ENCODE data around the gene SPINT1.

Gene SPINT1

GRCh38 chr15:40900256-40901052 is 56.6 kb downstream of the SPINT1 start:
- H3K4me2 ChIP-seq (ENCODE audit: low read length) = no peak overlapping the region
- H3K9me3 ChIP-seq (ENCODE audit: control insufficient read depth, low read length) = no peaks in the 10 kb centered on the region
- no peak for TF ChIP-seq CTCF (IDR thresholded peaks at IDR 0.05)
- H2AFZ ChIP-seq = no peak overlapping the region
- no peaks in the 10 kb centered on the region for H3K4me1 ChIP-seq
- no peaks in the 10 kb centered on the region for H3K36me3 ChIP-seq (ENCODE audit: control insufficient read depth, insufficient read depth, low read length)
- no peak overlapping the region for H3K4me3 ChIP-seq (ENCODE audit: low read depth, low read length)
- H3K9ac ChIP-seq = no peak overlapping the region
- no peaks in the 10 kb centered on the region for H3K79me2 ChIP-seq
- H3K27ac ChIP-seq = no peak overlapping the region
- H3K27me3 ChIP-seq (ENCODE audit: control insufficient read depth, insufficient read depth, low read length) = no peaks in the 10 kb centered on the region

GRCh38 chr15:40901053-40901443 is 57.2 kb downstream of the SPINT1 start:
- no peaks in the 10 kb centered on the region for H3K27me3 ChIP-seq (ENCODE audit: control insufficient read depth, insufficient read depth, low read length)
- no peaks in the 10 kb centered on the region for H3K36me3 ChIP-seq (ENCODE audit: control insufficient read depth, insufficient read depth, low read length)
- H3K79me2 ChIP-seq = no peaks in the 10 kb centered on the region
- H3K4me3 ChIP-seq (ENCODE audit: low read depth, low read length) = no peak overlapping the region
- no peak overlapping the region for H2AFZ ChIP-seq
- H3K9ac ChIP-seq = no peak overlapping the region
- no peaks in the 10 kb centered on the region for H3K9me3 ChIP-seq (ENCODE audit: control insufficient read depth, low read length)
- H3K4me2 ChIP-seq (ENCODE audit: low read length) = no peak overlapping the region
- H3K4me1 ChIP-seq = no peaks in the 10 kb centered on the region
- H3K27ac ChIP-seq = no peak overlapping the region
- no peak for TF ChIP-seq CTCF (IDR thresholded peaks at IDR 0.05)

GRCh38 chr15:40902605-40903561 is 59.0 kb downstream of the SPINT1 start:
- no peaks in the 10 kb centered on the region for H3K36me3 ChIP-seq (ENCODE audit: control insufficient read depth, insufficient read depth, low read length)

GRCh38 chr15:40904552-40905201 is 60.8 kb downstream of the SPINT1 start:
- Histone ChIP-seq H3K9ac (no peak overlapping the region), H3K4me3 (ENCODE audit: low read depth, low read length) (no peak overlapping the region), H3K27me3 (ENCODE audit: control insufficient read depth, insufficient read depth, low read length) (no peaks in the 10 kb centered on the region), H3K4me2 (ENCODE audit: low read length) (no peak overlapping the region), H3K36me3 (ENCODE audit: control insufficient read depth, insufficient read depth, low read length) (no peaks in the 10 kb centered on the region), H3K4me1 (no peaks in the 10 kb centered on the region), H2AFZ (no peak overlapping the region), H3K9me3 (ENCODE audit: control insufficient read depth, low read length) (no peaks in the 10 kb centered on the region), H3K27ac (no peak overlapping the region), H3K79me2 (no peaks in the 10 kb centered on the region)
- TF ChIP-seq CTCF (IDR thresholded peaks at IDR 0.05) = no peak

More at GRCh38 chr15:40902605-40903561, 59.0 kb downstream of the SPINT1 start:
- Histone ChIP-seq H3K27ac (no peak overlapping the region), H3K9me3 (ENCODE audit: control insufficient read depth, low read length) (no peaks in the 10 kb centered on the region), H3K4me2 (ENCODE audit: low read length) (no peak overlapping the region), H3K79me2 (no peaks in the 10 kb centered on the region), H3K27me3 (ENCODE audit: control insufficient read depth, insufficient read depth, low read length) (no peaks in the 10 kb centered on the region), H2AFZ (no peak overlapping the region), H3K4me3 (ENCODE audit: low read depth, low read length) (no peak overlapping the region), H3K9ac (no peak overlapping the region), H3K4me1 (no peaks in the 10 kb centered on the region)
- no peak for TF ChIP-seq CTCF (IDR thresholded peaks at IDR 0.05)
